Psoas muscle (tissue), 8 donors: Measurements from ENCODE around the gene PTBP3. TPM values are rescaled to one million over a fixed set of nuclear protein-coding genes. Genes with fewer than 3 reads are reported as not detected.
A peak's percentile ranks its signal among the peaks of the same experiment; 100 is the strongest.

Experiments used
- ATAC-seq, 4 donors: fragments of 200-7000 bp; cut with Tn5 transposase; one replicate each; pipeline ENCODE4 v1.9.1; 2020; ENCODE audit warnings: moderate library complexity in 3 of 4, mild to moderate bottlenecking in 2 of 4
- DNase-seq, 2 donors: peaks; one replicate each; pipeline ENCODE4 v3.0.0-alpha.2; 2020
- H3K27ac ChIP-seq: fragments of 200-600 bp; one replicate; pipeline ENCODE4 v1.8.0; 2022
- H3K27me3 ChIP-seq, 3 donors: fragments of 200-600 bp in 1 of 3; one replicate each; pipeline versions ENCODE4 v1.6.1 to v1.8.0; 2013 to 2022; ENCODE audit warnings: low read length in 2 of 3, mild to moderate bottlenecking in 2 of 3, moderate library complexity in 1 of 3; ENCODE audit not compliant: insufficient read depth in 3 of 3
- H3K36me3 ChIP-seq, 2 donors: fragments of 200-600 bp in 1 of 2; one replicate each; pipeline versions ENCODE4 v1.6.1 to v1.8.0; 2013 to 2022; ENCODE audit warnings: low read depth in 1 of 2, mild to moderate bottlenecking in 1 of 2, moderate library complexity in 1 of 2; ENCODE audit not compliant: insufficient read depth in 1 of 2
- H3K4me1 ChIP-seq: fragments of 200-600 bp; one replicate; pipeline ENCODE4 v1.8.0; 2022
- H3K4me3 ChIP-seq: fragments of 200-600 bp; one replicate; pipeline ENCODE4 v1.8.0; 2022; ENCODE audit warnings: mild to moderate bottlenecking
- H3K9me3 ChIP-seq: fragments of 200-600 bp; one replicate; pipeline ENCODE4 v1.8.0; 2022
- WGBS, 3 donors: extraction: QIAGEN DNeasy Blood & Tissue Kit; methylation state at CpG; one replicate each; pipeline versions ENCODE4 v1.1.6 to v1.1.7; 2013; 5-methylcytosine and 5-hydroxymethylcytosine counted together
- intact Hi-C, 2 donors: fragments of 100-400 bp; cut with DNase I; formaldehyde crosslinking; loops; one replicate each; pipeline versions ENCODE4 v1.11.0 to v1.14.2; 2022
- long read RNA-seq, 2 donors: library from polyadenylated mRNA; unstranded; transcript quantifications; one replicate each; pipeline ENCODE4 v2.0.0, GENCODE V29; 2021
- polyA plus RNA-seq, 3 donors: library from polyadenylated mRNA; stranded (reverse); fragments of 200-250 nt; gene quantifications; one replicate each; pipeline ENCODE4 v1.2.3, GENCODE V29; 2013
- total RNA-seq, 4 donors: library from RNA; stranded (reverse); fragmentation: NEBNext Ultra II Directional in 2 of 4; extraction: Animal tissue kit (Norgen Biotek cat#: 25700) in 2 of 4; gene quantifications; one replicate each; pipeline versions ENCODE4 v1.2.1 to v1.2.4, GENCODE V29; 2021 to 2023
- TF ChIP-seq, protein P1 (sequence below): fragments of 200-600 bp; IDR thresholded peaks from one replicate; pipeline ENCODE4 v1.8.0; 2022; ENCODE audit warnings: antibody characterized with exemption
- donor health status: healthy with polysubstance abuse.
- donor health status: DM: no; HTN: no; CAD: no; lungs with moderate emphysema.
- donor health status: Bipolar disorder and iron deficiency.
- donor health status: healthy.
- donor health status: DM: yes; HTN: yes; CAD: no.
- donor health status: DM: no; HTN: no; CAD: no.
- donor health status: DM: no; HTN: no; CAD: no.
- donor health status: DM: yes; HTN: yes; CAD: no.

The PTBP3 gene
- 10 to 100 TPM in 2 of 4 donors, 1 to 10 TPM in 2; 8.9 to 26.9 (median 11.7) TPM for total RNA-seq
- polyA plus RNA-seq, result 1 to 10 TPM; 2.8 to 9.1 (median 3.9) TPM
- long read RNA-seq, donor 1, partial matches to known transcripts, result 1 of 3 reads
- long read RNA-seq, donor 1, other reads (novel, unspliced or antisense), result 2 of 3 reads
- long read RNA-seq, donor 2, partial matches to known transcripts, result 0 of 1 reads
- long read RNA-seq, donor 2, other reads (novel, unspliced or antisense), result 1 of 1 reads

GRCh38 chr9:112332977-112333638 lies at the start of gene PTBP3:
PTBP3 (minus strand) TSS chr9:112333619; CDS start chr9:112297865, 35,754 bp downstream.
- TF ChIP-seq, protein P1, sequence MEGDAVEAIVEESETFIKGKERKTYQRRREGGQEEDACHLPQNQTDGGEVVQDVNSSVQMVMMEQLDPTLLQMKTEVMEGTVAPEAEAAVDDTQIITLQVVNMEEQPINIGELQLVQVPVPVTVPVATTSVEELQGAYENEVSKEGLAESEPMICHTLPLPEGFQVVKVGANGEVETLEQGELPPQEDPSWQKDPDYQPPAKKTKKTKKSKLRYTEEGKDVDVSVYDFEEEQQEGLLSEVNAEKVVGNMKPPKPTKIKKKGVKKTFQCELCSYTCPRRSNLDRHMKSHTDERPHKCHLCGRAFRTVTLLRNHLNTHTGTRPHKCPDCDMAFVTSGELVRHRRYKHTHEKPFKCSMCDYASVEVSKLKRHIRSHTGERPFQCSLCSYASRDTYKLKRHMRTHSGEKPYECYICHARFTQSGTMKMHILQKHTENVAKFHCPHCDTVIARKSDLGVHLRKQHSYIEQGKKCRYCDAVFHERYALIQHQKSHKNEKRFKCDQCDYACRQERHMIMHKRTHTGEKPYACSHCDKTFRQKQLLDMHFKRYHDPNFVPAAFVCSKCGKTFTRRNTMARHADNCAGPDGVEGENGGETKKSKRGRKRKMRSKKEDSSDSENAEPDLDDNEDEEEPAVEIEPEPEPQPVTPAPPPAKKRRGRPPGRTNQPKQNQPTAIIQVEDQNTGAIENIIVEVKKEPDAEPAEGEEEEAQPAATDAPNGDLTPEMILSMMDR, result no peak
- peaks cover 17% of the 10 kb centered on the region for H3K4me1 ChIP-seq
- no peaks in the 10 kb centered on the region for H3K9me3 ChIP-seq
- peak within 1 kb of the TSS; percentile 76 for H3K4me3 ChIP-seq
- H3K27ac ChIP-seq, result peak within 1 kb of the TSS; percentile 94
- no peaks in the 10 kb centered on the region for H3K27me3 ChIP-seq
- H3K36me3 ChIP-seq, result no peaks in the 10 kb centered on the region
- DNase-seq (peak; percentile 81 to 89), ATAC-seq (peak; percentile 67 to 84 (median 74))
- intact Hi-C loops, result loop anchor here (5.0 to 10.0 kb wide), 4 partner anchors 168 to 848 kb away; partner anchors contain the start of genes UGCG (in 2 of the 2) and ECPAS (in 1 of the 2)
- WGBS, 3 donors, result 0 to 1% (median 1%) methylated on average over 50 to 90 of the region's 90 CpGs

DNA sequence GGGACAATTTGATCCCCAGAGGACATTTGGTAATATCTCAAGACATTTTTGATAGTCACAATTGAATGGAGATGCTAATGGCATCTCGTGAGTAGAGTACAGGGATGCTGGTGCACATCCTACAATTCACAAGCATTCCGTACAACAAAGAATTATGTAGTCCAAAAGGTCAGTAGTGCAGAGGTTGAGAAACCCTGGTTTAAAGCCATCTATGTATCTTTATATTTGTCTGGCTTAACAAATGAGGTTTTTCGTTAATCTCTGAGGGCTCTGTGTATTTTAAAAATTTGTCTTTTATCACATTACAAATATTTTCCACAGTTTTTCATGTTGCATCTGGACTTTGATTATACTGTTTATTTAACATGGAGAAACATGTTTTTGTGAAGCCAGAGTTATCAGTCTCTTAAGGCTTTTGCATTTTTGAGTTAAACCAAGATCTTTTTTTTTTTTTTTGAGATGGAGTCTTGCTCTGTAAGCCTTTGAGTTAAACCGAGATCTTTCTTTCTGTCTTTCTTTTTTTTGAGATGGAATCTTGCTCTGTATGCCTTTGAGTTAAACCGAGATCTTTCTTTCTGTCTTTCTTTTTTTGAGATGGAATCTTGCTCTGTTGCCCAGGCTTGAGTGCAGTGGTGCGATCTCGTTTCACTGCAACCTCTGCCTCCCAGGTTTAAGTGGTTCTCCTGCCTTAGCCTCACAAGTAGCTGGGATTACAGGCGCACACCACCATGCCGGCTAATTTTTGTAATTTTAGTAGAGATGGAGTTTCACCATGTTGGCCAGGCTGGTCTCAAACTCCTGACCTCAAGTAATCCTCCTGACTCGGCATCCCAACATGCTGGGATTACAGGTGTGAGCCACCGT lies 49.3 kb upstream of the PTBP3 start:
- no peak for ATAC-seq
- Histone ChIP-seq H3K27me3 (no peaks in the 10 kb centered on the region), H3K4me1 (peaks cover 29% of the 10 kb centered on the region), H3K27ac (no peak overlapping the region), H3K36me3 (peaks cover 0 to 4% of the 10 kb centered on the region in 2 donors), H3K9me3 (no peaks in the 10 kb centered on the region), H3K4me3 (no peak overlapping the region)
- TF ChIP-seq, protein P1, result no peak
- intact Hi-C loops, result loop anchor here (5.0 kb wide), 2 partner anchors 40 to 370 kb away; partner anchors contain the start of gene SNX30 (in 1 of the 2)
- 58 to 67% (median 61%) methylated on average over 11 of the region's 11 CpGs for WGBS, 3 donors
- no peak for DNase-seq

DNA sequence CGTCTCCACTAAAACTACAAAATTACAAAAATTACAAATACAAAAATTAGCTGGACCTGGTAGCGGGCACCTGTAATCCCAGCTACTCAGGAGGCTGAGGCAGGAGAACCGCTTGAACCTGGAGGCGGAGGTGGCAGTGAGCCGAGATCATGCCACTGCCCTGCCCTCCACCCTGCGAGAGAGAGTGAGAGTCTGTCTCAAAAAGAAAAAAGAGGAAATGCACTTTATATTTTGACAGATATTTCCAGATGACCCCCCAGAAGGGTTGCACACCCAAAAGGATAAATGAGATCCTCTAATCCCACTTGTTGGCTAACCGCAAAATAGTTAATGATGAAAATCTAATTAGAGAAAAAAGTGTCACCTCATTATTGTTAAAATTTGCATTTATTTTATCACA lies 48.6 kb upstream of the PTBP3 start:
- no peak for ATAC-seq
- intact Hi-C loops, result loop anchor here (5.0 kb wide), 2 partner anchors 40 to 370 kb away; partner anchors contain the start of gene SNX30 (in 1 of the 2)
- Histone ChIP-seq H3K4me1 (peaks cover 36% of the 10 kb centered on the region), H3K4me3 (peak overlapping the region; percentile 75), H3K27me3 (no peaks in the 10 kb centered on the region), H3K36me3 (no peaks in the 10 kb centered on the region), H3K27ac (no peak overlapping the region), H3K9me3 (no peaks in the 10 kb centered on the region)
- no peak for DNase-seq
- TF ChIP-seq, protein P1, result no peak
- WGBS, 3 donors, result 90 to 96% (median 93%) methylated on average over 7 of the region's 7 CpGs

- Histone ChIP-seq H3K27me3 (no peaks in the 10 kb centered on the region), H3K27ac (peak overlapping the region; percentile 96), H3K4me3 (peak overlapping the region; percentile 75), H3K36me3 (no peaks in the 10 kb centered on the region), H3K9me3 (no peaks in the 10 kb centered on the region), H3K4me1 (peaks cover 37% of the 10 kb centered on the region)
- DNase-seq (no peak), ATAC-seq (peak; percentile 23 to 66 (median 48))
- 15 to 27% (median 16%) methylated on average over 7 of the region's 7 CpGs for WGBS, 3 donors
- TF ChIP-seq, protein P1, result no peak
- intact Hi-C loops, result loop anchor here (5.0 kb wide), 2 partner anchors 41 to 371 kb away; partner anchors contain the start of gene SNX30 (in 1 of the 2)
Measured at GRCh38 chr9:112380825-112381221, 47.4 kb upstream of the PTBP3 start.
